ENCODE measurements around the gene EVI2A.
"Not testable (repeated sequence)": the region's sequence is repeated elsewhere in the genome, so short reads cannot be mapped to it uniquely, and the experiment has no call there.

EVI2A gene

DNA sequence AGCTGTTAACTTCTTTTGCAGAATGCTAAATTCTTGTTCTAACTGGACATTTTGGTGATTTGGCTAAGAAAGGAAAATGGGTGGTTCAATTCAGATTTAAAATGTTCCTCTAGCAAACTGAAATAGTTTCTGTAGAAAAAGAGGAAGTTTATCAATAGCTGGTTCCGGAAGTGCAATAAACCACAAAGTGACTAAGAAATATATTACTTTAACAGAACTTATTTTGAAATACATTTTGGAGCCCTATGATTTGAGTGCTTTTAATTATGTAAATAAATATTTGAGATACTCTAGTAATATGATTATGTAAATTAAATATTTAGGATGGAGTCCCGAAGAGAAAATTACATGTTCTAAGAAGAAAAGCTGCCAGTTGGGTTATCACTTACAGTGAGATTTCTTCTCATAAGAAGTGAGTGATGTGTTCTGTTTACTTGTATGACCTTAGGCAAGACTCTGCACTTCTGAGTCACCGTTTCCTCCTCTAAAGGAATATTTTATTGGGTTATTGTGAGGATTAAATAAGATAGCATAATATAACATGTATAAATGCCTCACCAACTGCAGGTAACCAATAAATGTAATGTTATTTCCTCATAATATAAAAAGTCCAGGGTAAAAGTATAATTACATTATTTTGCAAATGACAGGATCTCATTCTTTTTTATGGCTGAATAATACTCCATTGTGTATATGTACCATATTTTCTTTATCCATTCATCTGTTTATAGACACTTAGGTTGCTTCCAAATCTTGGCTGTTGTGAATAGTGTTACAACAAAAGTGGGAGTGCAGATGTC is 7.2 kb downstream of the EVI2A start, which contains the start of gene EVI2B:
EVI2B (minus strand) TSS at position 73 of the 800 bp plus-strand sequence. CDS start 8,445 bp downstream, outside the sequence.
- intact Hi-C loops (cut with DNase I): no loop called here
- no peak for DNase-seq

DNA sequence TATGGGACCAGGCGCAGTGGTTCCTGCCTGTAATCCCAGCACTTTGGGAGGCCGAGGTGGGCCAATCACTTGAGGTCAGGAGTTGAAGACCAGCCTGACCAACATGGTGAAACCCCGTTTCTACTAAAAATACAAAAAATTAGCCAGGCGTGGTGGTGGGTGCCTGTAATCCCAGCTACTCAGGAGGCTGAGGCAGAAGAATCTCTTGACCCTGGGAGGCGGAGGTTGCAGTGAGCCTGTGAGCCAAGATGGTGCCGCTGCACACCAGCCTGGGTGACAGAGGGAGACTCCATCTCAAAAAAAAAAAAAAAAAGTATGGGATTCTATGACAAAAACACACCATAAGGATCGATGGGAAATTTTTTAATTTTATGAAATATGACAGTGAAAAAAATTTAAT is 9.2 kb downstream of the EVI2A start:
- DNase-seq; intact Hi-C loops (cut with DNase I): not testable (repeated sequence)

DNA sequence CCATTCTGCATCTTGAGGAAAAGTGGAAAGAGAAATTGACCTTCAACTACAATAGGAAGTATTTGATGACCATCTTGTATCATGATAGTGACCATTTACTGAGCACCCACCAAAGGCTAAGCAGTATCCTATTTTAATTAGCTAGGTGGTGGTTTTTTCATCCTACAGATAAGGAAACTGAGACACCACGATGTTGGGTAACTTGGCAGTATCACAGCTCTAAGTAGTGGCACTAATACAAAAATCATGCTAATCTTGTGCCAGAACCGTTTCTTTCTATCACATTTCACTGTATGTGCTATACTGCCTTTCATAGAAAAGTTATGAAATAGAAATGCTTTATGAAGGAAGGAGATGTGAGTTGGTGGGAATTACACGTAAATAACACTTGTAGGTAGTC is 9.9 kb downstream of the EVI2A start:
- DNase-seq: no peak
- intact Hi-C loops (cut with DNase I): no loop called here

DNA sequence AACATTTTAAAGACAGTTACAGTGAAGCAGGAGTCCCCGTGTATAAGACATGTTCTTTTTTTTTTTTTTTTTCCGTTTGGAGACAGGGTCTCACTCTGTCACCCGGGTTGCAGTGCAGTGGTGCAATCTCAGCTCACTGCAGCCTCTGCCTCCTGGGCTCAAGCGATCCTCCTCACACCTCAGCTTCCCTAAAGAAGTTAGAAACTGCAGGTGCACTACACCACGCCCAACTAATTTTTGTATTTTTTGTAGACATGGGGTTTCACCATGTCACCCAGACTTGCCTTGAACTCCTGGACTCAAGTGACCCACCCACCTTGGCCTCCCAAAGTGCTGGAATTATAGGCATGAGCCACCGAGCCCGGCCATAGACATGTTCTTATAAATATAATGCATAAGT is 10.5 kb downstream of the EVI2A start:
- intact Hi-C loops (cut with DNase I): no loop called here
- no peak for DNase-seq

DNA sequence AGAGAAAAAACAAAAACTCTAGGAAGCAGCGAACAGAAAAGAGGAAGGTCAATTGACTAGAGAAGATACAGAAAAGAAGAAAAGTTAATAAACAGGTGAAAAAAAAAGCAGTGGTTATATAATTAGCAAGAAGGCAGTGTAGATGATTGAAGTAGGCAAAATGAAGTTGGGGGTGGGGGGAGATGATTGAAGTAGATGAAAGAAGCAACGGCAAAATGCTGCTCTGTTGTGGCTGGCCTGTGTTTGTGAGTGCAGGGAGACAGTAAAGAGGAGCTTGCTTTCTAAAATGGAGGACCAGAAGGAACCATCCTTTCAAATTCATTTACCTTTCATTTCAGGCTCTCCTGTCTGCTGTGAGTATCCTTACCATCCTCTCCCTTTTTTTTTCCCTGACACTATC is 11.2 kb downstream of the EVI2A start:
- intact Hi-C loops (cut with DNase I): no loop called here
- DNase-seq: no peak

DNA sequence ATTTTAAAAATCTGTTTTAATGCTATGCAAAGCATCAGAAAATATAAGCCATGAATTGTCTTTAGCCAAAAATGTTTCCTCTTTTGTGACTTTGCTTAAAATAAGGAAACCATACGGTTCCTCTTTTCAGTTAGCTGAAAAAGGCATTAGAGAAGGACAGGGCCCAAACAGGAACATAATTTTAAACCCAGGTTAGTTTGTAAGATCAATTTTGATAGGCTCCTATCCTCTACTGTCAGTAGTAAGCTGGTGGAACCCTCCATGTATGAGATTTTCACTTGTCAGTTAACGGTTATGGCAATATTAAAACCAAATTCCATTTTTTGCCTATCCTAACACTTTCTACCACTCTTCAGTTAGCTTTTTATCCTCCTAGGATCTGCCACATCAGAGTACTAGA is 11.9 kb downstream of the EVI2A start:
- intact Hi-C loops (cut with DNase I): no loop called here
- no peak for DNase-seq

DNA sequence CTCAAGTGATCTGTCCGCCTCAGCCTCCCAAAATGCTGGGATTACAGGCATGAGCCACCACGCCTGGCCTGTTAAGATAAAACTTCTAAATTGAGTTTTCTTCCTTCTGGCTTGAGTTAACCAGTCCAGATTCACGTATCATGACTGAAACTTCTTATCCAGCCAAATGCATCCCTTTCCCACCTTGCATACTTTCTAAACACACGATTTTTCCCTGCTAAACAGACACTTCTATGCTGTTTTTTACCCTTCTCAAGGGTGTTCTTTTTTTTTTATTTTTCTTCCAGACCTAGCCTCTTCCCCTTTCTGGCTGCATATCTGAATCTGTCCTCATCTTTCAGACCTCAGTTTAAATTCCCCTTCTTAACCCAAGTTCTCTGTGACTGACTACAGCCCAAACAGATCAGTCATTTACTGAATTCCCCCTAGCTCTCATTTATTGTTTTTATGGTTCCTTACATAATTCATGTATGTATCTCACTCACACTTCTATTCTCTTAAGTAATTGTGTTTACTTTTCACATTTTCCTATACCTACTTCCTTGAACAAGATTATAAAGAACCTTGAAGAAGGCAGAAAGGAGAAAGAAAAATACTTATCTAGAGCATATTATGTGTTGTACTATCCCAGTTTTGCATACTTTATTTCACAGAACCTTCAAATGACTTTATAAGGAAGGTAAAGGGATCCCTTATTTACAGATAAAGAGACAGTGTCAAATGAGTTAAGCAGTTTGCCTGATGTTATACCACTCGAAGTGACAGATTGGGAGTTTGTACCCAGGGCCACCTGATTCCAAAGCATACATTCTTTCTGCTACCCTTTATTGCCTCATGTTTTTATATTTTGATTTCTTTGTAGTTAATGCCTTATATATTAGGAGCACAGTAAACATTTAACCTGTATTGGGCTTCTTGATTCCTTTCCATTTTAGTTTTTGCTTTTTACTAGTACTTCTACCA is 12.8 kb downstream of the EVI2A start:
- no peak for DNase-seq
- intact Hi-C loops (cut with DNase I): no loop called here

DNA sequence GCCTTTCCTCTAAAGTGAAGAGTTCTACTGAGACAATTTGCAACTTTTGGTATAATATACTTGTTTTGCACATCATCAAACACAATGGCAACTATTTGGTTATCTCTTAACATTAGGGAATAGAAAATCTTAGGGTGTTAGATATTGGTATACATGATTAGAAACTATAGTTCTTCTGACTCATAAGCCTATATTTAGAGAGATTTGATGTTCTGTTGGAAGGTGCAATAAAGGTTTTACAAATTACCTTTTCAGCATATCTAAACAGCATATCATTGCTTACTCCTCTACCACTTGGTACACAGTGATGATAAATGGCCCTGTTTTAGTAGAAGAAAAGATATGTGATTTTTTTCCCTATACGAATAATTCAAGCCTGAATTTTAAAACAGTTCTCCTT is 13.8 kb downstream of the EVI2A start:
- intact Hi-C loops (cut with DNase I): no loop called here
- no peak for DNase-seq

DNA sequence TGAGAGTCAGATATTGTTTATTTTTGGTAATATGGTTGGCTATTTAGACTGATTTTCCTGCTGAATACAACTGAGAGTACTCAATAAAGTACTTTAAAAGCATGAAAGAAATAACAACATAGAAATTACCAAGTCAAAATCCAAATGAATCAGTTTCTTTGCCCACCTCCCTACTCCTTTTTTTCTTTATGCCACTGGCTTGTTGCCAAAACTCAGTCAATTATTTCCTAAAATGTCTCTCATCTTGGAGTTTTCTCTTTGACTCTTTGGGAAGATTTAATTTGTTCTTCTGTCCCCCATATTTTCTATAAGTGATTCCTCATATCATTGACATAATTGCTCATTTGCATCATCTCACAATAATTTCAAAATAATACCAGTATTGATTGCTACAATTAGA is 21.8 kb downstream of the EVI2A start:
- DNase-seq: no peak
- intact Hi-C loops (cut with DNase I): no loop called here

DNA sequence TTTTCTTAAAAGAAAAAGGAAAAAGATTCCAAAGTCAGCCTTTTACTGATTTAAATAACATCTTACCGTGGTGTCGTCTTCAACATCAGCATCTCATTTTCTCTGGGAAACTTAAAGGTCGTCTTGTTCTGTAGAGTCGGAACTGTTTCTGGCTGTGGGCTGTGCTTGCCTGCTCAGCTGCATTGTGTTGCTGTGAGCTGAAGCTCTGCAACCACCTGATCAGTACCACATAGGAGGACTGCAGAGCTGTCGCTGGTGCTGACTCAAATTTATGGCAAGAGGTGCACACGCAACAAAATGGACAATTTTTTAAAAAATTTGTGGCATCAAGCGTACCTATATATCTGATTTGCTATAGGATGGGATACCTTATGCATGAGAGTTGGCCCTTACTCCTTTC is 24.3 kb downstream of the EVI2A start, which contains the start of gene OMG:
OMG (minus strand) TSS at position 150 of the 400 bp plus-strand sequence. CDS start 908 bp downstream, outside the sequence.
- intact Hi-C loops (cut with DNase I): no loop called here
- DNase-seq: peak; percentile 55 to 96 (median 72)

DNA sequence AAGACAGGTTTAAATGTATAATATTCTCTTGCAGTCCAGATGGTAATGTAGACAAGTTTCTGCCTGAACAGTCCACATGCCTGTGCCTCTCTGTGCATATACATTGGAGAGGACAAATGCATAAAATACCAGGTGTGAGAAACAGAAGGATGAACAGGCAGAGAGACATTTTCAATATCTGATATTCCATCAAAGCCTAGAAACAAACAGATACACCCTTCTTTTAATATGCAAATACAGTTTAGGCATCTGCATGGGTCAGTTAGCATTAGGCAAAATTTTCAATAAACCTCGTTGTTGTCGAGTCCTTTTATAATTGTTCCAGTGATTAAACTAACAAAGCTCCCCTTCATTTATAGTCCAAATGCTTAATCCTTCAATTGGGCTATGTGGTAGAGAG is 25.3 kb downstream of the EVI2A start:
- intact Hi-C loops (cut with DNase I): no loop called here
- no peak for DNase-seq

DNA sequence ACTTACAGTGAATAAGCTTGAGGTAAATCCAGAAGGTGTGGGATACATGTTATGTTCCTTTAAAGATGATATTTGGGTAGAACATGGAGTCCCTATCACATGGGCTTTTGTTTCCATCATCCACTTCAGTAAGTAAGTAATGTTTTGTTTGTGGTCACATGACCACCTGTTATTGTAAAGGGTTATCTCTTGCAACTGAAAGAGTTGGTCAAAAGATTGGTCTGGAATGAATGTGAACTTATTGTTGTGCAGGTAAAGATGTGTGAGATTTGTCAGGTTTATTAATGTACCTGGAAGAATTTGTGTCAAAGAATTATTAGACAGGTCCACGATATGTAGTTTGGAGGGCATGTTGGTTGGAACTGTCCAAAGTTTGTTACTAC is 25.9 kb downstream of the EVI2A start:
- intact Hi-C loops (cut with DNase I): no loop called here
- no peak for DNase-seq

DNA sequence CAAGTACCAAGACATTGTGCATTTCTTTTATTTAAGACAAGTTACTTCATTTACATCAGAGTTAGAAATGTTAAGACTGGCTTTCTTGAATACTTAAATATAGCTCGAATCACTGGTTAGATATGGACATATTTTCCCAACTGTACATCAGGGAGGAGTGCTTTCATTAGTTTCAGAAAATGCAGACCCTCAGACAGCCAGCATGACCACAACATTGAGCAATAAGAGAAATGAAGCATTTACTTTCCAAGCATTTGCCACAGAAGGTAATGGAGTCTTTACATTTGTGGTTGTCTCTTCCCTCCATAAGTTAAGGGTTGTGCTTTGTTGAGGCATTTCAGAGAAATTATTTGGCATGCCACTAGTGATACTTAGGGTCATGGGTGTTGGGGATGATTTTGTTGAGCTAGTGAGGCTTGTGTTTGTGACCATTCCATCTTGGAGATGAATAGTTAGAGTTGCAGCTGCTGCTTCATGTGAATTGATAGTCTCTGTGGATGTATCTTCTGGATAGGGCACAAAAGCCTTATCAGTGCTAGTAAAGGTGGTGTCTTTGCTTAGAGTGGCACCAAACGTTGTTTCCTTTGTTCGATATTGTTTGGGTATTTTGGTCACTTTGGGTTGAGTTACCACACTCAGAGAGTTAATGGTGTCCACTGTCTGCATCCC is 26.5 kb downstream of the EVI2A start:
- DNase-seq: no peak
- intact Hi-C loops (cut with DNase I): no loop called here

DNA sequence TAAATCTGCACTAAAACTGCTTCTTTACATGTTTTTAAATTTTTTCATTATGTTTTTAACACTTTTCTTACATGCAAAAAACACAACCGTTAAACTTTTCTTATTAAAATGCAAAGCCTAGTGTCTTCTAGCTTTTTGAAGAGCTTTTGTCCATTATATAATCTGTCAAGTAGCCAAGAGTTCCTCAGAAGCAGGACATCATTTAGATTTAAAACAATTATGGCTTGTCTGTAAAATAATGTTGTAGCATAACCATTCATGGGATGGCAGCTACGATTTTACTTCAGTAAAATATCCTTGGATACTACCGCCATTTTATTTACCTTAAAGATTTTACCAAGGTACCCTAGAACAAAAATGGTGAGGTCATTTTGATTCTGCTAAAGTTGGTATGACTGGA is 27.2 kb downstream of the EVI2A start:
- intact Hi-C loops (cut with DNase I): no loop called here
- no peak for DNase-seq

DNA sequence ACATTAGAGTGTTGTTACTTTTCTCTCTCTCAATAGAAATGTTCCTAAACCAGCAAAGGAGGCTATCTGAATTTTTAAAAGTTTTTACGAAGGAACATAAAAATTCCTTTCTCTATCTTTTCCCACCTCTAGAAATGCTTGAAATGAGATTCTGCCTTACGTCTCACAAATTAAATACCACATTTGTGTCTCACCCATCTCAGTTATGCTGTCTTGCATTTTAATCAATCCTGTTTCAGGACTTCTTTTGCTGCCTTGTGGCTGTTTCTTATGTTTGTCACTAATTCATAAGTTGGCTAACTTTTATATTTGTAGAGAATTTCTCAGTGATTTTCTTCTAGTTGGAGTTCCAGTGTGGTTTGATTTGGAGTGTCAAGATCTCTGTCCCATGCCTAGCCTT is 27.8 kb downstream of the EVI2A start:
- no peak for DNase-seq
- intact Hi-C loops (cut with DNase I): no loop called here

DNA sequence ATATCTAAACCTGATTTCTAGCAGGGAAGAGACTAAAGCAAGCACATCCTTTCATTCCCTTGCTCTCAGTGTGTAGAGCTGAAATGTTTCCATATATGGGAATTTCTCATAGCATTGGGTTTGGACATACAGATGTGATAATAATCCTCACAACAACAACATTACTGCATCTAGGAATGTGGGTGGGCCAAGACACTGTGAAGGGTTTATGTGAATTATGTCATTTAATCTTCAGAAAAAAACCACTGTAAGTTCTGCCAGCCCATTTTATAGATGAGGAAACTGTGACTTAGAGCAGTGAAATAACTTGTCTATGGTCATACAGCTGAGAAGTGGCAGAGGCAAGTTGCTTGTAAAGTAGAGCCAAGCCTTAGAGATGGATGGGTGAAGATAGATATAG is 29.6 kb downstream of the EVI2A start:
- no peak for DNase-seq
- intact Hi-C loops (cut with DNase I): no loop called here

DNA sequence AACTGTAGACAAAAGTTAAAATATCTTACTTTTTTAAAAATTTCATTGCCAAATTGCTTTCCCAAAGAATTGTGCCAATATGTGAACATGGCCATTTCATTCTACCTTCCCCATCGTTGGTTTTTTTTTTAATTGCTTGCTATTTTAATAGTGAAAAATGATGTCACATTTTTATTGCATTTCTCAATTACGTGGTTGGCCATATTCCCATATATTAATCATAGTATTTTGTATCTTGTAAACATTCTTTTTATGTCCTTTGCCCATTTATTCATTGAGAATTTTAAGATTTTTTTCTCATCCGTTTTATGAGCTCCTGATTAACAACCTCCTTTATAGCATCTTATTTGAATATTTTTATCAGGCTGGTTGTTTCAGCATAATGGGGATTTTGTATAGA is 31.6 kb downstream of the EVI2A start:
- intact Hi-C loops (cut with DNase I): no loop called here
- DNase-seq: no peak

DNA sequence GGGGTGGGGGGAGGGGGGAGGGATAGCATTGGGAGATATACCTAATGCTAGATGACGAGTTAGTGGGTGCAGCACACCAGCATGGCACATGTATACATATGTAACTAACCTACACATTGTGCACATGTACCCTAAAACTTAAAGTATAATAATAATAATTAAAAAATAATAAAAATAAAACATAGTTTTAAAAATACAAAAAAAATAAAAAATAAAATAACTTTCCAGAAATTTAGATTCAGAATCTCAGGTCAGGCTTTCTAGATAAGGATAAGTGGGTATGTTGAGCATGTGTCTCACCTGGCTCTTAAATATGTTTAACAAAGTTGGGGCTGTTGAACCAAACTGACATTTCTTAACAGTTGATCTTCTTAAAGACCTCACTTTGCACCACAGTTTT is 33.5 kb downstream of the EVI2A start:
- intact Hi-C loops (cut with DNase I): not testable (repeated sequence)

DNA sequence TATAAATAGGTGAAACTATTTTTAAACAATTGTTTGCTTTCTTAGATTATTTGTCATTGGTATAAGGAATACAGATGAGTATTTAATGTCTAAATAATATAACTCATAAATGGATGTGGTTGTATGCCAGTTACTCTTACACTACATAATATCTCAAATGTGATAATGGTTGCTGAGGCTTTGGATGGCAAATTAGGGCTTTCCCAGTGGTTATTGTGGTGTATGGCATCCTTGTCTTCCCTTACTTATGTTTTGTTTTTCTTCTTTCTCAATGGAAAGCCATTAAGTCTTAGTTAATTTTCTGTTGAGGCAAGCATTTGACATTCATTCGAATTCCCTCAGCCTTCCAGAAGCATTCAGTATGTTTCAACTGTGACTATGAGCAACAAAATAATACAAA is 34.8 kb downstream of the EVI2A start:
- no peak for DNase-seq
- intact Hi-C loops (cut with DNase I): no loop called here

More for the DNA sequence above, 33.5 kb downstream of the EVI2A start:
- DNase-seq: not testable (repeated sequence)

DNA sequence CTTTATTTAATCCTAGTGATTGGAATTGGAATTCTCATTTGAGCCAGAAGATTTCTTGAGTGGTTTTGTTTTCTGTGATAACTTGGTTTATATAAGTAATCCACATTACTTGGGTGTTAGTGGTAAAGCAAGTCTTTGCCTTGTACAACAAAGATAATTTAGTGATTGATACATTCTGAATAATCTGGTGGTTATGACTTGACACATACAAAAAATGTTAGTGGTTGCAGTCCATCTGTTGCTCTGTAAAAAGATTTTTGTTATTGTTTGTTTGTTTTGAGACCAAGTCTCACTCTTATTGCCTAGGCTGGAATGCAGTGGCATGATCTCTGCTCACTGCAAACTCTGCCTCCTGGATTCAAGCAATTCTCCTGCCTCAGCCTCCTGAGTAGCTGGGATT is 37.6 kb downstream of the EVI2A start:
- DNase-seq: no peak
- intact Hi-C loops (cut with DNase I): no loop called here

DNA sequence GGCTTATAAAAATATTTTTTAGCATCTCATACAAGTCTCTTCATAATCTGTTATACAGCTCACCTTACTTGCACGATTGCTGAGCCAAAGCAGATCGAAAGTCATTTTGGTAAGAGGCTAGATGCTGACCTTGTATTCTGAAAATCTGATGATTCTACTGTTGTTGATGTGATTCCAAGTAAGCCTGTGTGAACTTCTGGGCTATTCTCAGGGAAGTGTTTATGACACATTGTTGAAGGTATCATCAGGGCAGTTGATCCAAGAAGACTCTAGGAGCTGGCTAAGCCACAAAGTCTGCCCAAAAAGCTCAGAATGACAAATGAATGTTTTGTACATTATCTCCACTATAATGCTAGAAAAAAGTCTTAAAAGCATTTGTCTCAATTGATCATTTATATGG is 40.4 kb downstream of the EVI2A start:
- DNase-seq: no peak
- intact Hi-C loops (cut with DNase I): no loop called here
